Measurements from ENCODE around the gene MACROH2A1.

The MACROH2A1 gene

GRCh38 chr5:135435467-135436330 lies 36.7 kb upstream of the MACROH2A1 start:
- H3K27me3 ChIP-seq (ENCODE audit: control insufficient read depth in 1 of 2, insufficient read depth in 2 of 2, low read length in 2 of 2): no peaks in the 10 kb centered on the region
- H3K9me3 ChIP-seq (ENCODE audit: control insufficient read depth in 1 of 2, low read length in 2 of 2): no peaks in the 10 kb centered on the region
- H3K4me1 ChIP-seq (ENCODE audit: control insufficient read depth in 1 of 2, insufficient read depth in 2 of 2, low read length in 2 of 2): peaks cover 11 to 19% of the 10 kb centered on the region in 2 donors
- H3K36me3 ChIP-seq (ENCODE audit: control insufficient read depth in 1 of 2, insufficient read depth in 2 of 2, low read length in 2 of 2): no peaks in the 10 kb centered on the region
- no peak overlapping the region for H3K27ac ChIP-seq (ENCODE audit: low read depth, low read length)
- no peak overlapping the region for H3K9ac ChIP-seq (ENCODE audit: low read depth in 1 of 2, low read length in 2 of 2)
- no peak overlapping the region for H3K4me3 ChIP-seq (ENCODE audit: low read depth in 1 of 2, low read length in 2 of 2)

DNA sequence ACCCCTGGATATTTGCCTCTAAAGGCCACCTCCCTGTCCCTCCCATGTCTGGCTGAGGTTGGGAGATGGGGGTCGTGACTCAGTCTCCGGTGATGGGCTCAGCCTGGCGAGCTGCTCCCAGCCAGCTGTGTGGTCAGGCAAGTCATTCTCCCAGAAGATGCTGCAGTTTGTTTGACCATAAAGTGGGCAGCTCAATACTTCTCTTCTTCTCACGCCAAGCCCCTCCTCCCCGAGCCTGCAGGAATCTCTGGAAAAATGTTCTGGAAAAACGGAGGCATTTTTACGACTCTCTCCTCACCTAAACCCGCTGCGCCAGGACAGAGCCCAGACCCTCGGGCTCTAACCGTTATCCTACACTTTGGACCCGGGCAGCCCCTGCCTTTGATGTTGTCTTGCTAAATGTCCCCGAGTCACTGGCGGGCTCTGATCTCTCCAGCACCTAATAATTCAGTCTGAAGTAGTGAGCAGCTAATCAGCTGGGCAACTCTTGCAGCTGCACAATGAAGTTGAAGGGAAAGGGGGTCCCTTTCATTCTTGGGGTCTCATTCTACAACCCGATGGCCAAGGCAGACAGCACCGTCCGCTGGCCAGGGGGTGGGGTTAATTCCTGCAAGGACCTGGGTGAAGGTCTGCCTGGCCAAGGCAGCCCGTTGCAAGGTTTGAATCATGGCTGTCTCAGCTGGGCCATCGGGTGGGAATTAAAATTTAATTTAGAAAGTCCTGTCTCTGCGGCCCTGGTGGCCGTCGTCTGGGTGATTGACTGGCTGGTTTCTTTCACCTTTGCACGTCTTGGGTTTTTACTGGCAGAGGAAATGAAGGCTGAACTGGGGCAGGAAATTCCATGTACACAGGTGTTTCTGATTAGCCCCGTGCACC lies 35.8 kb upstream of the MACROH2A1 start:
- no peak overlapping the region for H3K4me3 ChIP-seq (ENCODE audit: low read depth in 1 of 2, low read length in 2 of 2)
- no peaks in the 10 kb centered on the region for H3K9me3 ChIP-seq (ENCODE audit: control insufficient read depth in 1 of 2, low read length in 2 of 2)
- peaks cover 11 to 19% of the 10 kb centered on the region in 2 donors for H3K4me1 ChIP-seq (ENCODE audit: control insufficient read depth in 1 of 2, insufficient read depth in 2 of 2, low read length in 2 of 2)
- H3K27ac ChIP-seq (ENCODE audit: low read depth, low read length): no peak overlapping the region
- H3K9ac ChIP-seq (ENCODE audit: low read depth in 1 of 2, low read length in 2 of 2): no peak overlapping the region
- no peaks in the 10 kb centered on the region for H3K36me3 ChIP-seq (ENCODE audit: control insufficient read depth in 1 of 2, insufficient read depth in 2 of 2, low read length in 2 of 2)
- no peaks in the 10 kb centered on the region for H3K27me3 ChIP-seq (ENCODE audit: control insufficient read depth in 1 of 2, insufficient read depth in 2 of 2, low read length in 2 of 2)

GRCh38 chr5:135433681-135434426 lies 34.8 kb upstream of the MACROH2A1 start:
- Histone ChIP-seq H3K27me3 (ENCODE audit: control insufficient read depth in 1 of 2, insufficient read depth in 2 of 2, low read length in 2 of 2) (no peaks in the 10 kb centered on the region), H3K4me3 (ENCODE audit: low read depth in 1 of 2, low read length in 2 of 2) (no peak overlapping the region), H3K27ac (ENCODE audit: low read depth, low read length) (no peak overlapping the region), H3K36me3 (ENCODE audit: control insufficient read depth in 1 of 2, insufficient read depth in 2 of 2, low read length in 2 of 2) (no peaks in the 10 kb centered on the region), H3K9ac (ENCODE audit: low read depth in 1 of 2, low read length in 2 of 2) (no peak overlapping the region), H3K9me3 (ENCODE audit: control insufficient read depth in 1 of 2, low read length in 2 of 2) (peaks cover under 1 to 1% of the 10 kb centered on the region in 2 donors), H3K4me1 (ENCODE audit: control insufficient read depth in 1 of 2, insufficient read depth in 2 of 2, low read length in 2 of 2) (peaks cover 11 to 17% of the 10 kb centered on the region in 2 donors)

DNA sequence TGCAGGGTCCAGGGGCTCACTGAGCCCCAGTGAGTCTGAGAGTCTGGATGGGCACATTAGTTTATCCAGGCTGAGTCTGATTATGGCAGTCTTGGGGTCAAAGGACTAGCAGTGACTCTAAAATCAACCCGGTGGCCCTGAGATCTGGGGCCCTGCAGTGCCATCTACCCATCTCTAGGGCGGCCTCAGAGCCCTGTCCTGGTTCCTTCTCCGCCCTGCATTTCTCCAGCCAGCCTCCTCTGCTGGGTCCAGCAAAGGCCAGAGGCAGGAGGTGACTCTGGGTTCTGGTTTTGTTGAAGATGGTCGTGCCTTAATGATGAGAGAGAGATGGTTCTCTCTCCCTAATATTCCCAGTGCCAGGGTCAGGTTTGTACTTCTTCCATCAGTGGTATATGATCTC lies 33.1 kb upstream of the MACROH2A1 start:
- no peaks in the 10 kb centered on the region for H3K27me3 ChIP-seq (ENCODE audit: control insufficient read depth in 1 of 2, insufficient read depth in 2 of 2, low read length in 2 of 2)
- H3K27ac ChIP-seq (ENCODE audit: low read depth, low read length): no peak overlapping the region
- H3K4me1 ChIP-seq (ENCODE audit: control insufficient read depth in 1 of 2, insufficient read depth in 2 of 2, low read length in 2 of 2): peaks cover 0 to 6% of the 10 kb centered on the region in 2 donors
- H3K4me3 ChIP-seq (ENCODE audit: low read depth in 1 of 2, low read length in 2 of 2): no peak overlapping the region
- no peak overlapping the region for H3K9ac ChIP-seq (ENCODE audit: low read depth in 1 of 2, low read length in 2 of 2)
- H3K9me3 ChIP-seq (ENCODE audit: control insufficient read depth in 1 of 2, low read length in 2 of 2): peaks cover 4 to 6% of the 10 kb centered on the region in 2 donors
- H3K36me3 ChIP-seq (ENCODE audit: control insufficient read depth in 1 of 2, insufficient read depth in 2 of 2, low read length in 2 of 2): no peaks in the 10 kb centered on the region

DNA sequence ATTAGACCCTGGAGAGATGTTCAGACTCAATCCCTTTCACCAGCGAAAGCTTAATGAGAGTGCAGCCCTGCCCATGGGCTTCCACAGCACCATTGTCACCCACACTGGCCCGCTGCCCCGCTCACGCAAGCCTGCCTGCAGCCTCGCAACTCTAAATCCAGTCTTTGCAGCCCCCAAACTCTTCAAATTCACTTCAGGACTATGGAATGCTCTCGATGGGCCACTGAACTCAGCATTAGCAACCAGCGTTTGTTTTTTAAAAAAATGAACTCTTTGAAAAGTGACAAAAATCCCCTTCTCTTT lies 31.1 kb upstream of the MACROH2A1 start:
- no peak overlapping the region for H3K9ac ChIP-seq (ENCODE audit: low read depth in 1 of 2, low read length in 2 of 2)
- peaks cover 0 to 6% of the 10 kb centered on the region in 2 donors for H3K4me1 ChIP-seq (ENCODE audit: control insufficient read depth in 1 of 2, insufficient read depth in 2 of 2, low read length in 2 of 2)
- no peaks in the 10 kb centered on the region for H3K27me3 ChIP-seq (ENCODE audit: control insufficient read depth in 1 of 2, insufficient read depth in 2 of 2, low read length in 2 of 2)
- H3K9me3 ChIP-seq (ENCODE audit: control insufficient read depth in 1 of 2, low read length in 2 of 2): peaks cover 4 to 6% of the 10 kb centered on the region in 2 donors
- H3K4me3 ChIP-seq (ENCODE audit: low read depth in 1 of 2, low read length in 2 of 2): no peak overlapping the region
- H3K36me3 ChIP-seq (ENCODE audit: control insufficient read depth in 1 of 2, insufficient read depth in 2 of 2, low read length in 2 of 2): no peaks in the 10 kb centered on the region
- no peak overlapping the region for H3K27ac ChIP-seq (ENCODE audit: low read depth, low read length)

DNA sequence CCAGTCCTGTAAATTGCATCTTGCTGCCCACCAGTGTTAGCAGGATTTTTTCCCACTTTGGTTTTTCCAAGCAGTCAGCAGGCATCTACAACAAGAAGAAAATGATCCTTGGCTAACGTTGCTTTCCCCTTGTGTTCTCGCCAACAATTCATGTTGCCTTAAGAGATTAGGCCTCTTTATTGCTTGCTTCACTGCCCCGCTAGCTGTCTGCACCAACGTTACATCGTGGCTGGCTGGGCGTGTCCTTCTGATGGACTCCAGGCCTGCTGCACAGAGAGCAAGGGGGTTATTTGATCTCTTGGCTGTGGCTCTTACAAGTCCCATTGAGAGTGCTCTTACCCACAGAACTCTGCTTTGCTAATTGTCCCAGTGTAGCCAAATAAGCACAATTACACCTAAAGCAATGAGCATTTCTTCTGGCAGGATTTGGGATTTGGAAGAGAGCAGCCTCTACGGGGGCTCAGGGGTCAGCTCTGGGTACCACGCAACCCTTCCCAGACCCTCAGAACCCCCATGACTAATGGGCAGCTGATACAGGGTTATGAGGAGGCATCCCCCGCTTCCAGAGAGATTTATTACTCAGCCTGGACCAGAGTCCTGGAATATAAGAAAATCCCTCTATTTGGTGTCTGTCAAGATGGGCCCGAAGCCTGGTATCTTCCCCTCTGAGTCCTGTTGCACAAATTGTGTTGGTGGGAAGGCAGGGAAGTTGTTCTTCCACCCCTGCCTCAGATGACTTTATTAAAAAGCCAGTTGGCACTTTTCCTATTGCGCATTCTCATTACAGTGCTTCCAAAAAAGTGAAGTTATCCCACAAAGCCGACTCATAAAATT lies 30.5 kb upstream of the MACROH2A1 start:
- Histone ChIP-seq H3K27me3 (ENCODE audit: control insufficient read depth in 1 of 2, insufficient read depth in 2 of 2, low read length in 2 of 2) (peaks cover 0 to 3% of the 10 kb centered on the region in 2 donors), H3K27ac (ENCODE audit: low read depth, low read length) (no peak overlapping the region), H3K4me1 (ENCODE audit: control insufficient read depth in 1 of 2, insufficient read depth in 2 of 2, low read length in 2 of 2) (peaks cover 0 to under 1% of the 10 kb centered on the region in 2 donors), H3K4me3 (ENCODE audit: low read depth in 1 of 2, low read length in 2 of 2) (no peak overlapping the region), H3K9ac (ENCODE audit: low read depth in 1 of 2, low read length in 2 of 2) (no peak overlapping the region), H3K9me3 (ENCODE audit: control insufficient read depth in 1 of 2, low read length in 2 of 2) (peaks cover 4 to 6% of the 10 kb centered on the region in 2 donors), H3K36me3 (ENCODE audit: control insufficient read depth in 1 of 2, insufficient read depth in 2 of 2, low read length in 2 of 2) (no peaks in the 10 kb centered on the region)

- H3K9me3 ChIP-seq (ENCODE audit: control insufficient read depth in 1 of 2, low read length in 2 of 2): peaks cover 4 to 6% of the 10 kb centered on the region in 2 donors
- H3K27ac ChIP-seq (ENCODE audit: low read depth, low read length): no peak overlapping the region
- H3K27me3 ChIP-seq (ENCODE audit: control insufficient read depth in 1 of 2, insufficient read depth in 2 of 2, low read length in 2 of 2): peaks cover 0 to 5% of the 10 kb centered on the region in 2 donors
- H3K4me3 ChIP-seq (ENCODE audit: low read depth in 1 of 2, low read length in 2 of 2): no peak overlapping the region
- H3K36me3 ChIP-seq (ENCODE audit: control insufficient read depth in 1 of 2, insufficient read depth in 2 of 2, low read length in 2 of 2): no peaks in the 10 kb centered on the region
- peaks cover 0 to 2% of the 10 kb centered on the region in 2 donors for H3K4me1 ChIP-seq (ENCODE audit: control insufficient read depth in 1 of 2, insufficient read depth in 2 of 2, low read length in 2 of 2)
- H3K9ac ChIP-seq (ENCODE audit: low read depth in 1 of 2, low read length in 2 of 2): no peak overlapping the region
Observed at GRCh38 chr5:135428586-135428985, 29.6 kb upstream of the MACROH2A1 start.

GRCh38 chr5:135426102-135427082 lies 27.4 kb upstream of the MACROH2A1 start:
- peaks cover 0 to 5% of the 10 kb centered on the region in 2 donors for H3K27me3 ChIP-seq (ENCODE audit: control insufficient read depth in 1 of 2, insufficient read depth in 2 of 2, low read length in 2 of 2)
- no peak overlapping the region for H3K27ac ChIP-seq (ENCODE audit: low read depth, low read length)
- H3K36me3 ChIP-seq (ENCODE audit: control insufficient read depth in 1 of 2, insufficient read depth in 2 of 2, low read length in 2 of 2): no peaks in the 10 kb centered on the region
- peaks cover 5 to 8% of the 10 kb centered on the region in 2 donors for H3K4me1 ChIP-seq (ENCODE audit: control insufficient read depth in 1 of 2, insufficient read depth in 2 of 2, low read length in 2 of 2)
- no peak overlapping the region for H3K9ac ChIP-seq (ENCODE audit: low read depth in 1 of 2, low read length in 2 of 2)
- H3K9me3 ChIP-seq (ENCODE audit: control insufficient read depth in 1 of 2, low read length in 2 of 2): peaks cover 4 to 6% of the 10 kb centered on the region in 2 donors
- no peak overlapping the region for H3K4me3 ChIP-seq (ENCODE audit: low read depth in 1 of 2, low read length in 2 of 2)

All from duodenal mucosa (tissue), 2 donors.